Fibroblast of lung (primary cell): ENCODE data around the gene TMEM115. TPM values are rescaled to one million over a fixed set of nuclear protein-coding genes. Genes with fewer than 3 reads are reported as not detected.

Experiments used
- DNase-seq, 2 donors: peaks; one replicate each; pipeline versions ENCODE4 v3.0.0 to v3.0.0-alpha.2; 2010; ENCODE audit warnings: low read depth in 2 of 2
- H2AFZ ChIP-seq: 2 replicates; pipeline ENCODE4 v1.5.1; 2012; ENCODE audit warnings: low read length, control low read depth, inconsistent platforms
- H3K27ac ChIP-seq: 2 replicates; pipeline ENCODE4 v1.5.1; 2011; ENCODE audit warnings: low read length, control low read depth; ENCODE audit not compliant: insufficient read depth
- H3K27me3 ChIP-seq: 2 replicates; pipeline ENCODE4 v1.5.1; 2011; ENCODE audit warnings: mild to moderate bottlenecking, low read length; ENCODE audit not compliant: control insufficient read depth, insufficient read depth
- H3K36me3 ChIP-seq: 2 replicates; pipeline ENCODE4 v1.5.1; 2011; ENCODE audit warnings: low read length; ENCODE audit not compliant: control insufficient read depth, insufficient read depth
- H3K4me1 ChIP-seq: 2 replicates; pipeline ENCODE4 v1.5.1; 2011; ENCODE audit warnings: low read length; ENCODE audit not compliant: control insufficient read depth, insufficient read depth; ENCODE audit errors: extremely low read depth
- H3K4me2 ChIP-seq: 2 replicates; pipeline ENCODE4 v1.5.1; 2011; ENCODE audit warnings: low read length, control low read depth; ENCODE audit not compliant: insufficient read depth; ENCODE audit errors: extremely low read depth
- H3K4me3 ChIP-seq, 4 experiments: fragments of 200-600 bp in 1 of 4; sonication (generic) in 1 of 4; replicated peaks in 1 of 4; 2 replicates each; pipeline ENCODE4 v1.5.1; 2011 to 2016; ENCODE audit warnings: low read length in 4 of 4, low read depth in 3 of 4, mild to moderate bottlenecking in 3 of 4, control low read depth in 2 of 4, inconsistent platforms in 1 of 4, mixed read lengths in 1 of 4; ENCODE audit not compliant: insufficient read depth in 1 of 4; ENCODE audit errors: control extremely low read depth in 1 of 4
- H3K79me2 ChIP-seq: 2 replicates; pipeline ENCODE4 v1.5.1; 2012; ENCODE audit warnings: mild to moderate bottlenecking, low read length, inconsistent platforms; ENCODE audit not compliant: control insufficient read depth, insufficient read depth
- H3K9ac ChIP-seq: 2 replicates; pipeline ENCODE4 v1.5.1; 2011; ENCODE audit warnings: mild to moderate bottlenecking, low read length, control low read depth; ENCODE audit not compliant: insufficient read depth
- H3K9me3 ChIP-seq: 2 replicates; pipeline ENCODE4 v1.5.1; 2012; ENCODE audit warnings: low read depth, low read length; ENCODE audit not compliant: control insufficient read depth, insufficient read depth
- H4K20me1 ChIP-seq: 2 replicates; pipeline ENCODE4 v1.5.1; 2011; ENCODE audit warnings: low read length; ENCODE audit not compliant: control insufficient read depth, insufficient read depth; ENCODE audit errors: extremely low read depth
- EZH2 ChIP-seq: IDR thresholded peaks from 2 replicates; pipeline ENCODE4 v1.5.1; 2012; ENCODE audit warnings: low read length, control low read depth, mild to moderate bottlenecking; ENCODE audit errors: missing control alignments
- polyA plus RNA-seq, 2 donors: library from polyadenylated mRNA; depleted of rRNA in 1 of 2; stranded (reverse) in 1 of 2; unstranded in 1 of 2; fragments of >200 nt; gene quantifications; 2 replicates each; pipeline ENCODE4 v1.2.1, GENCODE V29; 2011 to 2012; ENCODE audit warnings: missing spikeins in 1 of 2
- total RNA-seq: library from RNA; depleted of rRNA; stranded (reverse); fragments of >200 nt; gene quantifications from 2 replicates; pipeline ENCODE4 v1.2.1, GENCODE V29; 2014
- TF ChIP-seq, protein P1 (sequence below), 2 donors: IDR thresholded peaks in 1 of 2; conservative IDR thresholded peaks in 1 of 2; 1 replicate in 1 of 2; 2 replicates in 1 of 2; pipeline ENCODE4 v1.5.1; 2011 to 2012; ENCODE audit warnings: low read length in 2 of 2, control low read depth in 1 of 2, inconsistent platforms in 1 of 2, low read depth in 1 of 2, mild to moderate bottlenecking in 1 of 2

TMEM115 gene
- total and polyA plus RNA-seq, 2 donors (not counting 1 experiment from before 2014, with no cell fraction given), result 28.2 to 44.8 TPM

DNA sequence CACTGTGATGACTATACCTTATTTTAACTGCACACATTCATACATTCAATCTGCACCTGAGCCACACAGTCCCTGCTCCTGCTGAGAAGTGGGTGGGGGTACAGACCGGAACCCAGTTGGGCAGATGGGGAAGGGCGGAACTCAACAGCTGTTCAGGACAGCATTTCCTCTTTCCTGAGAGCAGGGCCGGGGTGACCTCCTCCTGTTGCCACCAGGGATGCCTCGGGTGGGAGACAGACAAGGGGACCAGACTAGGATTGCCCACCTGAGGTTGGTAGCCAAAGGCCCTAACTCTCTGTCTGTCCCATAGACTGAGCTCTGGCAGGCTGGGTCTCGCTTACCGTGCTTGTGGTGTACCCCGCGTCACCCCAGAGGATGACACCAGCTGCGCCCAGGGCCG, 40.7 kb downstream of the TMEM115 start:
- no peak for DNase-seq
- H3K9me3 ChIP-seq, result no peaks in the 10 kb centered on the region
- peaks cover 18% of the 10 kb centered on the region for H3K36me3 ChIP-seq
- H3K4me3 ChIP-seq, result no peak overlapping the region
- H4K20me1 ChIP-seq, result no peaks in the 10 kb centered on the region
- no peaks in the 10 kb centered on the region for H3K27me3 ChIP-seq
- TF ChIP-seq EZH2, result no peak
- TF ChIP-seq, protein P1, sequence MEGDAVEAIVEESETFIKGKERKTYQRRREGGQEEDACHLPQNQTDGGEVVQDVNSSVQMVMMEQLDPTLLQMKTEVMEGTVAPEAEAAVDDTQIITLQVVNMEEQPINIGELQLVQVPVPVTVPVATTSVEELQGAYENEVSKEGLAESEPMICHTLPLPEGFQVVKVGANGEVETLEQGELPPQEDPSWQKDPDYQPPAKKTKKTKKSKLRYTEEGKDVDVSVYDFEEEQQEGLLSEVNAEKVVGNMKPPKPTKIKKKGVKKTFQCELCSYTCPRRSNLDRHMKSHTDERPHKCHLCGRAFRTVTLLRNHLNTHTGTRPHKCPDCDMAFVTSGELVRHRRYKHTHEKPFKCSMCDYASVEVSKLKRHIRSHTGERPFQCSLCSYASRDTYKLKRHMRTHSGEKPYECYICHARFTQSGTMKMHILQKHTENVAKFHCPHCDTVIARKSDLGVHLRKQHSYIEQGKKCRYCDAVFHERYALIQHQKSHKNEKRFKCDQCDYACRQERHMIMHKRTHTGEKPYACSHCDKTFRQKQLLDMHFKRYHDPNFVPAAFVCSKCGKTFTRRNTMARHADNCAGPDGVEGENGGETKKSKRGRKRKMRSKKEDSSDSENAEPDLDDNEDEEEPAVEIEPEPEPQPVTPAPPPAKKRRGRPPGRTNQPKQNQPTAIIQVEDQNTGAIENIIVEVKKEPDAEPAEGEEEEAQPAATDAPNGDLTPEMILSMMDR (conservative IDR thresholded peaks at IDR 0.05 in 1 of 2, IDR thresholded peaks at IDR 0.05 in 1 of 2; ENCODE audit: low read depth in 1 of 2, low read length in 2 of 2), result no peak
- H3K9ac ChIP-seq, result no peak overlapping the region
- H3K27ac ChIP-seq, result no peak overlapping the region
- H3K4me2 ChIP-seq, result no peak overlapping the region
- peaks cover 7% of the 10 kb centered on the region for H3K4me1 ChIP-seq
- H3K79me2 ChIP-seq, result peaks cover 23% of the 10 kb centered on the region
- H2AFZ ChIP-seq, result no peak overlapping the region

GRCh38 chr3:50318163-50318562, 41.2 kb downstream of the TMEM115 start:
- Histone ChIP-seq H4K20me1 (no peaks in the 10 kb centered on the region), H3K27ac (no peak overlapping the region), H3K4me3 (no peak overlapping the region), H3K4me2 (no peak overlapping the region), H3K79me2 (peaks cover 23% of the 10 kb centered on the region), H3K36me3 (peaks cover 18% of the 10 kb centered on the region), H3K4me1 (peaks cover 7% of the 10 kb centered on the region), H3K9me3 (no peaks in the 10 kb centered on the region), H3K9ac (no peak overlapping the region), H3K27me3 (no peaks in the 10 kb centered on the region), H2AFZ (no peak overlapping the region)
- TF ChIP-seq, protein P1 (conservative IDR thresholded peaks at IDR 0.05 in 1 of 2, IDR thresholded peaks at IDR 0.05 in 1 of 2; ENCODE audit: low read depth in 1 of 2, low read length in 2 of 2), result no peak
- TF ChIP-seq EZH2, result no peak
- DNase-seq, result no peak

- peaks cover 5% of the 10 kb centered on the region for H3K4me1 ChIP-seq
- H3K27me3 ChIP-seq, result no peaks in the 10 kb centered on the region
- H3K9ac ChIP-seq, result no peak overlapping the region
- H2AFZ ChIP-seq, result no peak overlapping the region
- H4K20me1 ChIP-seq, result no peaks in the 10 kb centered on the region
- H3K79me2 ChIP-seq, result peaks cover 23% of the 10 kb centered on the region
- TF ChIP-seq, protein P1 (conservative IDR thresholded peaks at IDR 0.05 in 1 of 2, IDR thresholded peaks at IDR 0.05 in 1 of 2; ENCODE audit: low read depth in 1 of 2, low read length in 2 of 2), result no peak
- TF ChIP-seq EZH2, result no peak
- DNase-seq, result no peak
- H3K36me3 ChIP-seq, result peaks cover 18% of the 10 kb centered on the region
- no peaks in the 10 kb centered on the region for H3K9me3 ChIP-seq
- no peak overlapping the region for H3K4me3 ChIP-seq
- H3K27ac ChIP-seq, result no peak overlapping the region
- no peak overlapping the region for H3K4me2 ChIP-seq
Observed at GRCh38 chr3:50317300-50317699, 42.0 kb downstream of the TMEM115 start.
